KG1 (cell line): ENCODE results near the gene NUDT6.
A peak's percentile ranks its signal among the peaks of the same experiment; 100 is the strongest.
"Not testable (repeated sequence)": the region's sequence is repeated elsewhere in the genome, so short reads cannot be mapped to it uniquely, and the experiment has no call there.

Source experiments
- DNase-seq: peaks from one replicate; lab custom pipeline; 2025; lab: John Stamatoyannopoulos, UW

The NUDT6 gene

GRCh38 chr4:122921971-122922876, at the start of gene NUDT6:
Gene NUDT6, minus strand, starts transcription at chr4:122922597. Its CDS starts 25 bp downstream, at chr4:122922572.
- DNase-seq = peak; percentile 74

GRCh38 chr4:122968227-122968812, 45.9 kb upstream of the NUDT6 start:
- no peak for DNase-seq

GRCh38 chr4:122967231-122967630, 44.8 kb upstream of the NUDT6 start:
- no peak for DNase-seq

GRCh38 chr4:122966201-122966600, 43.8 kb upstream of the NUDT6 start:
- DNase-seq = no peak

GRCh38 chr4:122963216-122963615, 40.8 kb upstream of the NUDT6 start:
- DNase-seq = no peak

- no peak for DNase-seq
Measured at GRCh38 chr4:122960611-122961000, 38.2 kb upstream of the NUDT6 start.

- no peak for DNase-seq
Measured at GRCh38 chr4:122959981-122960610, 37.7 kb upstream of the NUDT6 start.

- no peak for DNase-seq
Measured at GRCh38 chr4:122959441-122959840, 37.0 kb upstream of the NUDT6 start.

GRCh38 chr4:122958505-122958904, 36.1 kb upstream of the NUDT6 start:
- no peak for DNase-seq

- no peak for DNase-seq
Measured at GRCh38 chr4:122953924-122954323, 31.5 kb upstream of the NUDT6 start.

GRCh38 chr4:122952028-122952427, 29.6 kb upstream of the NUDT6 start:
- no peak for DNase-seq

- no peak for DNase-seq
Measured at GRCh38 chr4:122948671-122949070, 26.3 kb upstream of the NUDT6 start.

GRCh38 chr4:122946142-122946541, 23.7 kb upstream of the NUDT6 start:
- no peak for DNase-seq

GRCh38 chr4:122945136-122945535, 22.7 kb upstream of the NUDT6 start:
- DNase-seq = not testable (repeated sequence)

- no peak for DNase-seq
Measured at GRCh38 chr4:122932763-122933162, 10.4 kb upstream of the NUDT6 start.

- DNase-seq = no peak
Measured at GRCh38 chr4:122930862-122931261, 8.5 kb upstream of the NUDT6 start.

- DNase-seq = no peak
Measured at GRCh38 chr4:122928930-122929329, 6.5 kb upstream of the NUDT6 start.

GRCh38 chr4:122922877-122923511, 597 bp upstream of the NUDT6 start:
- DNase-seq = peak; percentile 74

- DNase-seq = no peak
Measured at GRCh38 chr4:122921300-122921699, 1.1 kb downstream of the NUDT6 start.

- no peak for DNase-seq
Measured at GRCh38 chr4:122920473-122920872, 1.9 kb downstream of the NUDT6 start.

GRCh38 chr4:122917731-122918130, 4.7 kb downstream of the NUDT6 start:
- DNase-seq = no peak

GRCh38 chr4:122914938-122915337, 7.5 kb downstream of the NUDT6 start:
- DNase-seq = no peak
